Body of pancreas (tissue), 4 donors: ENCODE measurements around the gene MYO1E.

Experiments used
- POLR2A ChIP-seq, 3 donors: fragments of 450-650 bp; IDR thresholded peaks; one replicate each; pipeline ENCODE4 v1.6.1; 2016; ENCODE audit warnings: antibody characterized with exemption in 3 of 3, mild to moderate bottlenecking in 2 of 3
- TF ChIP-seq, protein P1 (sequence below), 7 experiments: fragments of 450-650 bp in 4 of 7; fragments of 200-600 bp in 3 of 7; sonication (generic) in 3 of 7; IDR thresholded peaks; one replicate each; pipeline ENCODE4 v1.5.1; 2016 to 2019; ENCODE audit warnings: antibody characterized with exemption in 7 of 7

DNA sequence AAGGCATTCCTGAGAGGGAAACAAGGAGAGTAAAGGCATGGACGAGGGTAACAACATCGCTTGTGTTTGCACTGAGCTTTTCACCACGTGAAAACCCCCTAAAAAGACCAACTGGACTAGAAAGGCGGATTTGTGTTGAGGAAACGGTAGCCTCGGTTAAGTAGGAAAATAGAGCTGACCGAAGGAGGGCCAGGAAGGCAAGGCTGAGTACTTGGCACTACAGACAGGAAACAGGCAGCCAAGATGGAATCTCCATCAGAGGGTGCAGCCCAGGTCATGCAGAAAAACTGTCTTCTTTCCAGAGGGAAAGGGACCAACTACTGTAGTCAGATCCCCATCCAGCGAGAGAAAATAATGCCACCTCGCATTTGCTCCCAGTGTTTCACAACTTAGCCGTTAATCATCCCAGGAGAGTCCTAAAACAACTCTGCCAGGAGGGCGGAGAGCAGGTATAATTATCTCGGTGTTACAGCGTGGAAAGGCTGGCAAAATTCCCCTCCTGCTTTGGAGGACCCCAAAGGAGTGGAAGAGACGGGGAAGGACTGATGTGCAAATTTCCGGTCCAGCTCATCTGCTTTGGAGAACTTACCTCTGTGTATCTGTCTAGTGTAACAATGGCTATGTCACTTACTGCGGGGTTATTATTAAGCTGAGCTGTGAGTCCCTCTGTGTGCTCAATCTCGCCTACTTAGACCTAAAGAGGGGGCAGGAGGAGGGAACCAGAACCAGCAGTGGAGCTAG lies 77.2 kb downstream of the MYO1E start:
- TF ChIP-seq, protein P1, sequence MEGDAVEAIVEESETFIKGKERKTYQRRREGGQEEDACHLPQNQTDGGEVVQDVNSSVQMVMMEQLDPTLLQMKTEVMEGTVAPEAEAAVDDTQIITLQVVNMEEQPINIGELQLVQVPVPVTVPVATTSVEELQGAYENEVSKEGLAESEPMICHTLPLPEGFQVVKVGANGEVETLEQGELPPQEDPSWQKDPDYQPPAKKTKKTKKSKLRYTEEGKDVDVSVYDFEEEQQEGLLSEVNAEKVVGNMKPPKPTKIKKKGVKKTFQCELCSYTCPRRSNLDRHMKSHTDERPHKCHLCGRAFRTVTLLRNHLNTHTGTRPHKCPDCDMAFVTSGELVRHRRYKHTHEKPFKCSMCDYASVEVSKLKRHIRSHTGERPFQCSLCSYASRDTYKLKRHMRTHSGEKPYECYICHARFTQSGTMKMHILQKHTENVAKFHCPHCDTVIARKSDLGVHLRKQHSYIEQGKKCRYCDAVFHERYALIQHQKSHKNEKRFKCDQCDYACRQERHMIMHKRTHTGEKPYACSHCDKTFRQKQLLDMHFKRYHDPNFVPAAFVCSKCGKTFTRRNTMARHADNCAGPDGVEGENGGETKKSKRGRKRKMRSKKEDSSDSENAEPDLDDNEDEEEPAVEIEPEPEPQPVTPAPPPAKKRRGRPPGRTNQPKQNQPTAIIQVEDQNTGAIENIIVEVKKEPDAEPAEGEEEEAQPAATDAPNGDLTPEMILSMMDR (IDR thresholded peaks at IDR 0.05): no peak
- TF ChIP-seq POLR2A (IDR thresholded peaks at IDR 0.05): no peak
